Breast epithelium (tissue), 4 donors: ENCODE results near the gene SPACDR. TPM values are rescaled to one million over a fixed set of nuclear protein-coding genes. Genes with fewer than 3 reads are reported as not detected.
"Not testable (repeated sequence)": the region's sequence is repeated elsewhere in the genome, so short reads cannot be mapped to it uniquely, and the experiment has no call there.

Experiments
- DNase-seq, 2 donors: peaks; one replicate each; pipeline ENCODE4 v3.0.0-alpha.2; 2019; ENCODE audit warnings: low spot score in 2 of 2
- H3K27ac ChIP-seq, 2 donors: fragments of 200-600 bp; sonication (generic) in 1 of 2; one replicate each; pipeline ENCODE4 v1.5.1; 2016 to 2019; ENCODE audit warnings: mild to moderate bottlenecking in 1 of 2
- H3K27me3 ChIP-seq, 2 donors: fragments of 200-600 bp; sonication (generic) in 1 of 2; one replicate each; pipeline versions ENCODE4 v1.5.1 to v1.6.0; 2017 to 2019; ENCODE audit warnings: control low read depth in 1 of 2, mild to moderate bottlenecking in 1 of 2
- H3K36me3 ChIP-seq: fragments of 200-600 bp; one replicate; pipeline ENCODE4 v1.5.1; 2019
- H3K4me1 ChIP-seq, 2 donors: fragments of 200-600 bp; sonication (generic); one replicate each; pipeline ENCODE4 v1.5.1; 2016 to 2019; ENCODE audit warnings: control low read depth in 1 of 2
- H3K4me3 ChIP-seq, 3 donors: fragments of 200-600 bp; sonication (generic); 1 replicate in 2 of 3; 2 replicates in 1 of 3; pipeline ENCODE4 v1.5.1; 2016 to 2019; ENCODE audit warnings: mild to moderate bottlenecking in 3 of 3, moderate library complexity in 2 of 3
- H3K9me3 ChIP-seq, 2 donors: fragments of 200-600 bp; sonication (generic) in 1 of 2; one replicate each; pipeline ENCODE4 v1.5.1; 2016 to 2019; ENCODE audit warnings: control low read depth in 1 of 2
- POLR2A ChIP-seq: fragments of 450-650 bp; IDR thresholded peaks from one replicate; pipeline ENCODE4 v1.6.1; 2016; ENCODE audit warnings: antibody characterized with exemption, mild to moderate bottlenecking, moderate library complexity
- POLR2AphosphoS5 ChIP-seq, 3 donors: sonication (generic); formaldehyde crosslinking; IDR thresholded peaks; one replicate each; pipeline ENCODE4 v1.6.1; 2017; ENCODE audit warnings: antibody characterized with exemption in 3 of 3
- intact Hi-C: fragments of 100-400 bp; cut with DNase I; formaldehyde crosslinking; loops from one replicate; pipeline ENCODE4 v1.15.1; 2023; ENCODE audit warnings: low total_unique reads
- total RNA-seq, 3 donors: library from RNA; depleted of rRNA; stranded (reverse); fragments of >200 nt; gene quantifications; one replicate each; pipeline ENCODE4 v1.1.0, GENCODE V29; 2016
- TF ChIP-seq, protein P1 (sequence below), 3 donors: fragments of 450-650 bp; IDR thresholded peaks; one replicate each; pipeline ENCODE4 v1.5.1; 2016 to 2017; ENCODE audit warnings: antibody characterized with exemption in 3 of 3, mild to moderate bottlenecking in 3 of 3, moderate library complexity in 3 of 3

The SPACDR gene
- total RNA-seq, 3 donors from 2014 or later, result not detected

DNA sequence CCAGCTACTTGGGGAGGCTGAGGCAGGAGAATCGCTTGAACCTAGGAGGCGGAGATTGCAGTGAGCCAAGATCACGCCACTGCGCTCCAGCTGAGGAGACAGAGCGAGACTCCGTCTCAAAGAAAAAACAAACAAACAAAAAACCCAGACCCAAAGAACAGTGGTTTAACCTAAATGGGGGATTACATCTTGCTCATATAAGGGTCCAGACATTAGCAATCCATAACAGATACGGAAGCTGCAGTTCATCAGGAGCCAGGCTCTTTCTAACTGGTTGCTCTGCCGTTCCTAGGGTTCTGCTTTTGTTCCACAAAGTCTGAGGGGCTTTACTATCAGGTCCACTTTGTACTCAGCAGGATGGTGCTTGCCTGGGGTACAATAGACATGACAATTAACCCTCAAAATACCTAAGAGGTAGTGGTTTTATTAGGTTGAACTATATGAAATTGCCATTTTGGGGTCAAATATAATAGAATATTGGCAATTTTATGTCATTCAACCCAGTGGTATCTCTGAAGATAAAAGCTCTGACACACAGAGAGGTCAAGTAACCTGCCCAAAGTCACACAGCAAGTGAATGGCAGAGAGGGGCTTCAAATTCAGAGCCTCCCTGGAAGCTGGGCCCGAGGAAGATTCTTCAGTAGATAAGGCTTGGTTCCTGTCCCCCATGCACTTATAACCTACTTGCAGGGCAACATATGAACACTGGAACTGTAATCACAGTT is 41.0 kb upstream of the SPACDR start:
- TF ChIP-seq POLR2A, result no peak
- H3K27me3 ChIP-seq, result no peaks in the 10 kb centered on the region
- DNase-seq, result no peak

DNA sequence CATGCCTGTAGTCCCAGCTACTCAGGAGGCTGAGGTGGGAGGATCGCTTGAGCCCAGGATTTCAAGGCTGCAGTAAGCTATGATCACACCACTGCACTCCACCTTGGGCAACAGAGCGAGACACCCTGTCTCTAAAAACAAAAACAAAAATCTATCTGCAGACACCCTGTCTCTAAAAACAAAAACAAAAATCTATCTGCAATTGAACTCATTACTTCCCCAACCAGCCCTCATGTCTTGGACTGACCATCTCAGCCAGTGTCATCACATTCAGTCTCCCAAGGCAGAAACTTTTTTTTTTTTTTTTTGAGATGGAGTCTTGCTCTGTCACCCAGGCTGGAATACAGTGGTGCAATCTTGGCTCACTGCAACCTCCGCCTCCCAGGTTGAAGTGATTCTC is 40.0 kb upstream of the SPACDR start:
- H3K27ac ChIP-seq, H3K4me1 ChIP-seq, H3K4me3 ChIP-seq, DNase-seq, H3K27me3 ChIP-seq, H3K36me3 ChIP-seq, intact Hi-C loops, H3K9me3 ChIP-seq: not testable (repeated sequence)

More for the DNA sequence above, 41.0 kb upstream of the SPACDR start:
- no peak overlapping the region for H3K4me3 ChIP-seq
- intact Hi-C loops, result no loop called here
- no peaks in the 10 kb centered on the region for H3K4me1 ChIP-seq
- no peak overlapping the region for H3K27ac ChIP-seq
- no peaks in the 10 kb centered on the region for H3K36me3 ChIP-seq
- no peaks in the 10 kb centered on the region for H3K9me3 ChIP-seq

DNA sequence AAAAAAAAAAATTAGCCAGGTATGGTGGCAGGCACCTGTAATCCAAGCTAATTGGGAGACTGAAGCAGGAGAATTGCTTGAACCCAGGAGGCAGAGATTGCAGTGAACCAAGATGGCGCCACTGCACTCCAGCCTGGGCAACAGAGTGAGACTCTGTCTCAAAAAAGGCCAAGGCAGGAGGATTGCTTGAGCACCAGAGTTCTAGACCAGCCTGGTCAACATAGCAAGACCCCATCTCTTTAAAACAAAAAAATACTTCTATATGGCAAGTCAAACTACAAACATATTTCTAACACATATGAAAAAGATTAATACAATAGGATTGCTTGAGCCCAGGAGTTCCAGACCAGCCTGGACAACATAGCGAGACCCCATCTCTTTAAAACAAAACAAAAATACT is 36.7 kb upstream of the SPACDR start:
- H3K27ac ChIP-seq, H3K27me3 ChIP-seq, H3K4me1 ChIP-seq, DNase-seq, intact Hi-C loops, H3K4me3 ChIP-seq, H3K36me3 ChIP-seq, H3K9me3 ChIP-seq: not testable (repeated sequence)

DNA sequence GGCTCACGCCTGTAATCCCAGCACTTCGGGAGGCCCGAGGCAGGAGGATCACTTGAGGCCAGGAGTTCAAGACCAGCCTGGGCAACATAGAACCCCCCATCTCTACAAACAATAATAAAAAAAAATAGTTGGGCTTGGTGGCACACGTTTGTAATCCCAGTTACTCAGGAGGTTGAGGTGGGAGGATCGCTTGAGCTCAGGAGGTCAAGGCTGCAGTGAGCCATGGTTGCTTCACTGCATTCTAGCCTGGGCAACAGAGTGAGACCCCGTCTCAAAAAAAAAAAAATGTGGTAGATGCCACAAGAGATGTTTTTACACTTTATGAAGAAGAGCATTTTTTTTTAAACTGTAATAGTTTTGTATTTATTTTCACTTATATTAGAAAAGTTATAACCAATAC is 32.4 kb upstream of the SPACDR start:
- no peak for DNase-seq
- Histone ChIP-seq H3K4me3 (no peak overlapping the region), H3K27ac (no peak overlapping the region), H3K27me3 (no peaks in the 10 kb centered on the region), H3K36me3 (no peaks in the 10 kb centered on the region), H3K4me1 (no peaks in the 10 kb centered on the region), H3K9me3 (no peaks in the 10 kb centered on the region)
- TF ChIP-seq POLR2AphosphoS5 (IDR thresholded peaks at IDR 0.05), result no peak
- intact Hi-C loops, result no loop called here

DNA sequence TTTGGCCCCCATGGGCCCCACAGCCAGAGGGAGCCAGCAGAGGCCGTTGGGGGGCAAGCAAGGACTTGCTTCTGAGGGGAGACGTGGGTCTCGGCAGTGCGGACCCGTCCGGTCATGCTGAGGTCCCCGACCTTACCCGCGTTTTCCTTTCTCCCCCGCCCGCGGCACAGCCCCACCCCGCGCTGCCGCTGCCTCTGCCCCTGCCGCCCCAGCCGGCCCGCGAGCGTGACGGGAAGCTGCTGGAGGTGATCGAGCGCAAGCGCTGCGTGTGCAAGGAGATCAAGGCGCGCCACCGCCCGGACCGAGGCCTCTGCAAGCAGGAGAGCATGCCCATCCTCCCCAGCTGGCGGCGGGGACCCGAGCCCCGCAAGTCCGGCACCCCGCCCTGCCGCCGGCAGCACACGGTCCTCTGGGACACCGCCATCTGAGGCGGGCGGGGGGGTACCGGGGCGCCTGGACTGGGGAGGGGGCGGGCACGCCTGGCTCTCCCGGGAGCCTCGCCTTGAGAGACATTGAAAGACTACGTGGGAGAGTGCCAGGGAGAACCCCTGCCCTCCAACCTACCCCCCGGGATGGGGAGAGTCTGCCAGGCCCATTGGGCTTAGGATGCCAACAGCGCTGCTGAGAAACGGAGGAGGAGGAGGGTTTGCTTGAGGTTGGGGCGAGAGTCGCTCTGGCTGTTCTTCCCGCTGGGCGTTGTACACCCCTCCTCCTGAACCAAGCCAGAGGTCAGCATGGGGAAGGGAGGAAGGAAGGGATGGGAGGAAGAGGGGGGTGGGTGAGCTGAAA is 29.6 kb upstream of the SPACDR start:
- H3K4me1 ChIP-seq, result no peaks in the 10 kb centered on the region
- peak overlapping the region; percentile 32 to 65 (median 35) for H3K4me3 ChIP-seq
- H3K27ac ChIP-seq, result peak overlapping the region in 1 of 2 donors; percentile 55
- no peaks in the 10 kb centered on the region for H3K36me3 ChIP-seq
- TF ChIP-seq POLR2A (no peak), POLR2AphosphoS5 (IDR thresholded peaks at IDR 0.05) (no peak)
- TF ChIP-seq, protein P1, sequence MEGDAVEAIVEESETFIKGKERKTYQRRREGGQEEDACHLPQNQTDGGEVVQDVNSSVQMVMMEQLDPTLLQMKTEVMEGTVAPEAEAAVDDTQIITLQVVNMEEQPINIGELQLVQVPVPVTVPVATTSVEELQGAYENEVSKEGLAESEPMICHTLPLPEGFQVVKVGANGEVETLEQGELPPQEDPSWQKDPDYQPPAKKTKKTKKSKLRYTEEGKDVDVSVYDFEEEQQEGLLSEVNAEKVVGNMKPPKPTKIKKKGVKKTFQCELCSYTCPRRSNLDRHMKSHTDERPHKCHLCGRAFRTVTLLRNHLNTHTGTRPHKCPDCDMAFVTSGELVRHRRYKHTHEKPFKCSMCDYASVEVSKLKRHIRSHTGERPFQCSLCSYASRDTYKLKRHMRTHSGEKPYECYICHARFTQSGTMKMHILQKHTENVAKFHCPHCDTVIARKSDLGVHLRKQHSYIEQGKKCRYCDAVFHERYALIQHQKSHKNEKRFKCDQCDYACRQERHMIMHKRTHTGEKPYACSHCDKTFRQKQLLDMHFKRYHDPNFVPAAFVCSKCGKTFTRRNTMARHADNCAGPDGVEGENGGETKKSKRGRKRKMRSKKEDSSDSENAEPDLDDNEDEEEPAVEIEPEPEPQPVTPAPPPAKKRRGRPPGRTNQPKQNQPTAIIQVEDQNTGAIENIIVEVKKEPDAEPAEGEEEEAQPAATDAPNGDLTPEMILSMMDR (IDR thresholded peaks at IDR 0.05), result no peak
- no peak for DNase-seq
- intact Hi-C loops, result no loop called here
- no peaks in the 10 kb centered on the region for H3K27me3 ChIP-seq
- no peaks in the 10 kb centered on the region for H3K9me3 ChIP-seq

DNA sequence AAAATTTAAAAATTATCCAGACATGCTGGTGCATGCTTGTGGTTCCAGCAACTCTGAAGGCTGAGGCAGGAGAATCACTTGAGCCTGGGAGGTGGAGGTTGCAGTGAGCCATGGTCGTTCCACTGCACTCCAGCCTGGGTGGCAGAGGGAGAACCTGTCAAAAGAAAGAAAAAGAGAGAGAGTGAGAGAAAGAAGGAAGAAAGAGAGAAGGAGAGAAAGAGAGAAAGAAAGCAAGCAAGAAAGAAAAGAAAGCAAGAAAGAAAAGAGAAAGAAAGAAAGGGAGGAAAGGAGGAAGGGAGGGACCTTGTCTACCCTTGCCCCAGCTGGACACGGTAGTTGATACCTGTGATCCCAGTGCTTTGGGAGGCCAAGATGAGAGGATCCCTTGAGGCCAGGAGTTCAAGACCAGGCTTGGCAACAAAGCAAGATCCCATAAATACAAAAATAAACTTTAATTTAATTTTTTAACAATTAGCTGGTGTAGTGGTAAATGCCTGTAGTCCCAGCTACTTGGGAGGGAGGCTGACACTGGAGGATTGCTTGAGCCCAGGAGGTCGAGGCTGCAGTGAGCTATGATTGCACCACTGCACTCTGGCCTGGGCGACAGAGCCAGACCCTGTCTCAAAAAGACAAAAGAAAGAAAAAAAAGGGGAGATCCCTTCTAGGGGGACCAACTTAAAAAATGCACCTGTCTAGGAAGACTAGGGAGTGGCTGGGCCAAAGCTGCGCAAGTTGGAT is 28.8 kb upstream of the SPACDR start:
- no peak for DNase-seq
- TF ChIP-seq POLR2AphosphoS5 (IDR thresholded peaks at IDR 0.05) (no peak), POLR2A (no peak)
- Histone ChIP-seq H3K36me3 (no peaks in the 10 kb centered on the region), H3K27ac (no peak overlapping the region), H3K4me3 (peak overlapping the region; percentile 32 to 65 (median 35)), H3K4me1 (no peaks in the 10 kb centered on the region), H3K9me3 (no peaks in the 10 kb centered on the region), H3K27me3 (no peaks in the 10 kb centered on the region)
- intact Hi-C loops, result no loop called here

DNA sequence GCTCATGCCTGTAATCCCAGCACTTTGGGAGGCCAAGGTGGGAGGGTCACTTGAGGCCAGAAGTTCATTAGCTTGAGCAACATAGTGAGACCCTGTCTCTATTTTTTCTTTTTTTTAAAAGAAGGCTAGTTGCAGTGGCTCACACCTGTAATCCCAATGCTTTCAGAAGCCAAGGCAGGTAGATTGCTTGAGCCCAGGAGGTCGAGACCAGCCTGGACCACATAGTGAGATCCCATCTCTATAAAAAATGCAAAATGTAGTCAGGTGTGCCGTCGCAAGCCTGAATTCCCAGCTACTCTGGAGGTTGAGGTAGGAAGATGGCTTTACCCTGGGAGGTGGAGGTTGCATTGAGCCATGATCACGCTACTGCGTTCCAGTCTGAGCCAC is 27.1 kb upstream of the SPACDR start:
- no peaks in the 10 kb centered on the region for H3K36me3 ChIP-seq
- no peak overlapping the region for H3K4me3 ChIP-seq
- DNase-seq, result no peak
- H3K27me3 ChIP-seq, result no peaks in the 10 kb centered on the region
- no peak overlapping the region for H3K27ac ChIP-seq
- H3K9me3 ChIP-seq, result no peaks in the 10 kb centered on the region
- no peaks in the 10 kb centered on the region for H3K4me1 ChIP-seq
- intact Hi-C loops, result no loop called here
- TF ChIP-seq, protein P1 (IDR thresholded peaks at IDR 0.05), result no peak
- TF ChIP-seq POLR2AphosphoS5 (IDR thresholded peaks at IDR 0.05) (no peak), POLR2A (no peak)
